IMR-90 (cell line): ENCODE results near the gene NMBR. TPM values are rescaled to one million over a fixed set of nuclear protein-coding genes. Genes with fewer than 3 reads are reported as not detected.

Experiments
- ATAC-seq: fragments of 200-7000 bp; cut with Tn5 transposase; 2 replicates; pipeline ENCODE4 v1.9.1; 2020; ENCODE audit warnings: low read depth, mild to moderate bottlenecking, moderate library complexity
- BruUV-seq: library from RNA; stranded (reverse); fragments of 400-500 nt; replicated peaks from 2 replicates; lab custom pipeline; 2021; lab: Mats Ljungman, UMichigan
- CTCF ChIA-PET: fragments of 300-600 bp; formaldehyde crosslinking; extraction: SDS; loops from one replicate; lab custom pipeline; 2021; ENCODE audit warnings: antibody characterized with exemption; lab: Yijun Ruan, JAX
- POLR2A ChIA-PET: fragments of 300-600 bp; sonication (Branson Sonifier 250); formaldehyde crosslinking; loops from one replicate; lab custom pipeline; 2022; ENCODE audit warnings: antibody characterized with exemption; ENCODE audit not compliant: unreplicated experiment; lab: Charles Lee
- DNase-seq: peaks from one replicate; pipeline ENCODE4 v3.0.0; 2013
- H2AFZ ChIP-seq: replicated peaks from 2 replicates; pipeline ENCODE3; 2013; ENCODE audit warnings: low read length, mild to moderate bottlenecking; ENCODE audit not compliant: poor library complexity
- H2AK5ac ChIP-seq: 2 replicates; pipeline ENCODE4 v1.6.1; 2013; ENCODE audit warnings: low read depth, low read length, inconsistent platforms
- H2AK9ac ChIP-seq: replicated peaks from 2 replicates; pipeline ENCODE3; 2013; ENCODE audit warnings: mild to moderate bottlenecking, low read depth, low read length, moderate library complexity; ENCODE audit not compliant: poor library complexity
- H2BK120ac ChIP-seq: 2 replicates; pipeline ENCODE4 v1.6.1; 2013; ENCODE audit warnings: low read depth, low read length, inconsistent platforms
- H2BK15ac ChIP-seq: 3 replicates; pipeline ENCODE4 v1.6.1; 2013; ENCODE audit warnings: low read depth, low read length, inconsistent platforms
- H2BK20ac ChIP-seq: 2 replicates; pipeline ENCODE4 v1.6.1; 2013; ENCODE audit warnings: low read depth, mild to moderate bottlenecking, inconsistent platforms, low read length, moderate library complexity
- H2BK5ac ChIP-seq: 2 replicates; pipeline ENCODE4 v1.6.1; 2013; ENCODE audit warnings: mild to moderate bottlenecking, low read depth, low read length, inconsistent platforms; ENCODE audit not compliant: poor library complexity, severe bottlenecking
- H3K14ac ChIP-seq: replicated peaks from 2 replicates; pipeline ENCODE4 v1.6.1; 2013; ENCODE audit warnings: low read depth, low read length, inconsistent platforms
- H3K18ac ChIP-seq: 2 replicates; pipeline ENCODE4 v1.6.1; 2013; ENCODE audit warnings: low read depth, low read length, control low read depth
- H3K23ac ChIP-seq: 2 replicates; pipeline ENCODE4 v1.6.1; 2013; ENCODE audit warnings: low read depth, low read length, inconsistent platforms
- H3K27ac ChIP-seq: 2 replicates; pipeline ENCODE4 v1.5.1; 2013; ENCODE audit warnings: mild to moderate bottlenecking, control low read depth, low read length; ENCODE audit not compliant: insufficient read depth
- H3K27me3 ChIP-seq: 2 replicates; pipeline ENCODE4 v1.6.1; 2013; ENCODE audit warnings: low read length; ENCODE audit not compliant: control insufficient read depth, insufficient read depth
- H3K36me3 ChIP-seq: 2 replicates; pipeline ENCODE4 v1.6.1; 2013; ENCODE audit warnings: low read length, mixed read lengths; ENCODE audit not compliant: control insufficient read depth, insufficient read depth
- H3K4ac ChIP-seq: 2 replicates; pipeline ENCODE4 v1.6.1; 2013; ENCODE audit warnings: low read depth, low read length, inconsistent platforms
- H3K4me1 ChIP-seq: 2 replicates; pipeline ENCODE4 v1.6.1; 2013; ENCODE audit warnings: low read length, mixed read lengths; ENCODE audit not compliant: control insufficient read depth, insufficient read depth
- H3K4me2 ChIP-seq: 2 replicates; pipeline ENCODE4 v1.6.1; 2013; ENCODE audit warnings: low read depth, mild to moderate bottlenecking, control low read depth, low read length, moderate library complexity
- H3K4me3 ChIP-seq: 2 replicates; pipeline ENCODE4 v1.5.1; 2013; ENCODE audit warnings: low read depth, mild to moderate bottlenecking, control low read depth, low read length, moderate library complexity; ENCODE audit not compliant: insufficient read depth
- H3K56ac ChIP-seq: 2 replicates; pipeline ENCODE4 v1.6.1; 2013; ENCODE audit warnings: low read length, inconsistent platforms; ENCODE audit not compliant: insufficient read depth; ENCODE audit errors: extremely low read depth
- H3K79me1 ChIP-seq, 2 experiments: 2 replicates each; pipeline ENCODE4 v1.6.1; 2013; ENCODE audit warnings: low read length in 2 of 2, inconsistent platforms in 1 of 2, low read depth in 1 of 2
- H3K9ac ChIP-seq: 2 replicates; pipeline ENCODE4 v1.6.1; 2013; ENCODE audit warnings: low read depth, low read length, control low read depth
- H3K9me1 ChIP-seq: 2 replicates; pipeline ENCODE4 v1.6.1; 2013; ENCODE audit warnings: low read length, inconsistent platforms; ENCODE audit not compliant: insufficient read depth
- H3K9me3 ChIP-seq: 2 replicates; pipeline ENCODE4 v1.6.1; 2013; ENCODE audit warnings: low read length; ENCODE audit not compliant: control insufficient read depth, insufficient read depth
- H4K20me1 ChIP-seq: 2 replicates; pipeline ENCODE4 v1.6.1; 2013; ENCODE audit warnings: low read length, inconsistent platforms; ENCODE audit not compliant: insufficient read depth
- H4K5ac ChIP-seq: 2 replicates; pipeline ENCODE4 v1.6.1; 2013; ENCODE audit warnings: mild to moderate bottlenecking, low read depth, low read length, control low read depth
- H4K8ac ChIP-seq, 2 experiments: 2 replicates each; pipeline ENCODE4 v1.6.1; 2013; ENCODE audit warnings: low read depth in 2 of 2, low read length in 2 of 2, control low read depth in 1 of 2, inconsistent platforms in 1 of 2
- H4K91ac ChIP-seq: 2 replicates; pipeline ENCODE4 v1.6.1; 2013; ENCODE audit warnings: low read depth, low read length, inconsistent platforms; ENCODE audit not compliant: insufficient read depth
- BHLHE40 ChIP-seq: fragments of 150-350 bp; IDR thresholded peaks from 2 replicates; pipeline ENCODE4 v1.6.1; 2016; ENCODE audit warnings: mild to moderate bottlenecking, low read depth, low read length
- MAZ ChIP-seq: IDR thresholded peaks from 2 replicates; pipeline ENCODE4 v1.6.1; 2012; ENCODE audit warnings: low read depth, mild to moderate bottlenecking, low read length, improper control_type of control experiment, moderate library complexity, borderline replicate concordance
- MXI1 ChIP-seq: IDR thresholded peaks from 2 replicates; pipeline ENCODE4 v1.6.1; 2012; ENCODE audit warnings: low read depth, mild to moderate bottlenecking, low read length, moderate library complexity, borderline replicate concordance
- POLR2A ChIP-seq: IDR thresholded peaks from 2 replicates; pipeline ENCODE4 v1.6.1; 2012; ENCODE audit warnings: mild to moderate bottlenecking, low read depth, low read length
- RCOR1 ChIP-seq: IDR thresholded peaks from 2 replicates; pipeline ENCODE4 v1.6.1; 2012; ENCODE audit warnings: mild to moderate bottlenecking, low read length, improper control_type of control experiment; ENCODE audit not compliant: insufficient replicate concordance
- SMC3 ChIP-seq: fragments of 150-350 bp; IDR thresholded peaks from 2 replicates; pipeline ENCODE4 v1.6.1; 2016; ENCODE audit warnings: low read depth, mild to moderate bottlenecking, antibody characterized with exemption, low read length, moderate library complexity
- dilution Hi-C: fragments of 300-500 bp; cut with HindIII; formaldehyde crosslinking; loops from one replicate; pipeline ENCODE4 v1.14.3; 2018; ENCODE audit warnings: low sequenced_read_pairs; ENCODE audit not compliant: unreplicated experiment
- in situ Hi-C: fragments of 300-500 bp; cut with MboI; formaldehyde crosslinking; loops from 3 replicates; pipeline ENCODE4 v1.14.3; 2019; ENCODE audit warnings: low sequenced_read_pairs, inconsistent platforms, mixed read lengths
- intact Hi-C: fragments of 100-400 bp; cut with micrococcal nuclease; formaldehyde crosslinking; loops from 2 replicates; pipeline ENCODE4 v1.10.0; 2022
- polyA plus RNA-seq, 3 experiments: library from polyadenylated mRNA; depleted of rRNA; stranded (reverse); fragments of >200 nt; gene quantifications; 2 replicates each; pipeline ENCODE4 v1.2.3, GENCODE V29; 2012; ENCODE audit warnings: low replicate concordance in 1 of 3
- total RNA-seq: library from RNA; depleted of rRNA; stranded (reverse); fragments of >200 nt; gene quantifications from 2 replicates; pipeline ENCODE4 v1.2.3, GENCODE V29; 2012
- TF ChIP-seq, protein P1 (sequence below): conservative IDR thresholded peaks from 2 replicates; pipeline ENCODE4 v1.5.1; 2012; ENCODE audit warnings: mild to moderate bottlenecking, low read depth, low read length, improper control_type of control experiment

The NMBR gene
- total and polyA plus RNA-seq, 2 of the 4 experiments (the other 2 are of a cell fraction) = not detected

DNA sequence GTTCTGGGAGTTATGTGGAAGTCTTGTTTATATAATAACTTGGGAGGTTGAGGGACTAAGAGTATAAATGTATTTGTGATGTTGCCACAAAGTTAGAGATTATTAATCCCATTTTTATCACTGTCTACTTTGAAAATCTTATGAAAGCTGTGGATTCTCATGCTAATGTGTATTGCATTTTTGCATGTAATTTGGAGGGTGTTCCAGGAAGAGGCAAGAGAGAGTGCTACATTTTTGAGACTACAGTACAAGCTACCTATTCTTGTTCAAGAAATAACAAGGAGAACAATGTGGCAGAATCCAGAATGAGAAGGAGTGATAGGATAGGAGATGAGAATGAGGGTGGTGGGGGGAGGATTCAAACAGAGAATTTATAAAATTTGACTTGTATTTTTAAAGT is 35.1 kb upstream of the NMBR start:
- POLR2A ChIA-PET = no interaction called here
- H3K9me3 ChIP-seq = no peaks in the 10 kb centered on the region; the same call in 1 of the 2 replicates
- H3K9ac ChIP-seq = no peak overlapping the region
- no peak overlapping the region for H3K14ac ChIP-seq
- CTCF ChIA-PET = no interaction called here
- no peak overlapping the region for H2BK5ac ChIP-seq
- H4K5ac ChIP-seq = no peak overlapping the region
- ATAC-seq = no peak
- no peak overlapping the region for H2AFZ ChIP-seq
- BruUV-seq = no TSS peak
- H2BK20ac ChIP-seq = no peak overlapping the region
- H3K4me1 ChIP-seq = no peaks in the 10 kb centered on the region
- in situ Hi-C loops = no loop called here
- peaks cover 5% of the 10 kb centered on the region; the same call in 1 of the 2 replicates for H3K36me3 ChIP-seq
- no peaks in the 10 kb centered on the region for H4K20me1 ChIP-seq
- no peak overlapping the region for H2BK15ac ChIP-seq
- no peak overlapping the region for H3K4me3 ChIP-seq
- H3K27ac ChIP-seq = no peak overlapping the region
- no peak overlapping the region for H2AK9ac ChIP-seq
- H3K4me2 ChIP-seq = no peak overlapping the region
- H3K9me1 ChIP-seq = no peaks in the 10 kb centered on the region
- dilution Hi-C loops = no loop called here
- no peak overlapping the region for H3K18ac ChIP-seq
- no peak overlapping the region for H4K91ac ChIP-seq
- no peak for DNase-seq
- H3K56ac ChIP-seq = no peak overlapping the region
- peaks cover 7 to 8% of the 10 kb centered on the region in 2 experiments; a peak in 2 of 4 replicates for H3K79me1 ChIP-seq
- no peak overlapping the region for H2BK120ac ChIP-seq
- H3K27me3 ChIP-seq = no peaks in the 10 kb centered on the region
- no peak overlapping the region for H4K8ac ChIP-seq
- H2AK5ac ChIP-seq = no peak overlapping the region
- no peak overlapping the region for H3K4ac ChIP-seq
- intact Hi-C loops = no loop called here
- TF ChIP-seq BHLHE40 = no peak
- no peak for TF ChIP-seq SMC3
- no peak for TF ChIP-seq POLR2A
- TF ChIP-seq, protein P1, sequence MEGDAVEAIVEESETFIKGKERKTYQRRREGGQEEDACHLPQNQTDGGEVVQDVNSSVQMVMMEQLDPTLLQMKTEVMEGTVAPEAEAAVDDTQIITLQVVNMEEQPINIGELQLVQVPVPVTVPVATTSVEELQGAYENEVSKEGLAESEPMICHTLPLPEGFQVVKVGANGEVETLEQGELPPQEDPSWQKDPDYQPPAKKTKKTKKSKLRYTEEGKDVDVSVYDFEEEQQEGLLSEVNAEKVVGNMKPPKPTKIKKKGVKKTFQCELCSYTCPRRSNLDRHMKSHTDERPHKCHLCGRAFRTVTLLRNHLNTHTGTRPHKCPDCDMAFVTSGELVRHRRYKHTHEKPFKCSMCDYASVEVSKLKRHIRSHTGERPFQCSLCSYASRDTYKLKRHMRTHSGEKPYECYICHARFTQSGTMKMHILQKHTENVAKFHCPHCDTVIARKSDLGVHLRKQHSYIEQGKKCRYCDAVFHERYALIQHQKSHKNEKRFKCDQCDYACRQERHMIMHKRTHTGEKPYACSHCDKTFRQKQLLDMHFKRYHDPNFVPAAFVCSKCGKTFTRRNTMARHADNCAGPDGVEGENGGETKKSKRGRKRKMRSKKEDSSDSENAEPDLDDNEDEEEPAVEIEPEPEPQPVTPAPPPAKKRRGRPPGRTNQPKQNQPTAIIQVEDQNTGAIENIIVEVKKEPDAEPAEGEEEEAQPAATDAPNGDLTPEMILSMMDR = no peak
- TF ChIP-seq MXI1 = no peak
- TF ChIP-seq RCOR1 = no peak
- TF ChIP-seq MAZ = no peak
- H3K23ac ChIP-seq = no peak overlapping the region
